SK-N-SH treated with all-trans-retinoic acid at 6 μM for 48 hours (cell line): ENCODE results near the gene C19orf33.

Source experiments
- ATAC-seq: fragments of 200-7000 bp; cut with Tn5 transposase; 3 replicates; pipeline ENCODE4 v1.9.1; 2020; ENCODE audit warnings: mild to moderate bottlenecking, moderate library complexity
- ARNTL ChIP-seq: fragments of 450-650 bp; formaldehyde crosslinking; IDR thresholded peaks from 2 replicates; pipeline ENCODE4 v1.5.0; 2020; ENCODE audit warnings: low read depth, mild to moderate bottlenecking, moderate library complexity, borderline replicate concordance
- BACH2 ChIP-seq: fragments of 250-450 bp; sonication (Bioruptor Pico); IDR thresholded peaks from 2 replicates; pipeline ENCODE4 v1.9.0; 2021; ENCODE audit warnings: mild to moderate bottlenecking, borderline replicate concordance
- CSDC2 ChIP-seq: fragments of 250-450 bp; sonication (Bioruptor Pico); IDR thresholded peaks from 2 replicates; pipeline ENCODE4 v1.5.0; 2020; ENCODE audit warnings: mild to moderate bottlenecking, moderate library complexity
- GLIS3 ChIP-seq: fragments of 250-450 bp; sonication (Bioruptor Pico); IDR thresholded peaks from 2 replicates; pipeline ENCODE4 v1.5.0; 2020; ENCODE audit warnings: mild to moderate bottlenecking, moderate library complexity
- OSR1 ChIP-seq: fragments of 250-450 bp; sonication (Bioruptor Pico); IDR thresholded peaks from 2 replicates; pipeline ENCODE4 v1.8.0; 2022; ENCODE audit warnings: moderate library complexity, mild to moderate bottlenecking, inconsistent platforms
- PPARA ChIP-seq: fragments of 250-450 bp; sonication (Bioruptor Pico); IDR thresholded peaks from 2 replicates; pipeline ENCODE4 v1.5.0; 2020; ENCODE audit warnings: mild to moderate bottlenecking, borderline replicate concordance
- SNAI2 ChIP-seq: fragments of 250-450 bp; sonication (Bioruptor Pico); IDR thresholded peaks from 2 replicates; pipeline ENCODE4 v1.5.0; 2020; ENCODE audit warnings: mild to moderate bottlenecking, moderate library complexity
- TCF4 ChIP-seq: fragments of 250-450 bp; sonication (Bioruptor Pico); IDR thresholded peaks from 2 replicates; pipeline ENCODE4 v1.8.0; 2021; ENCODE audit warnings: mild to moderate bottlenecking, moderate library complexity, borderline replicate concordance
- TOX ChIP-seq: fragments of 250-450 bp; sonication (Bioruptor Pico); IDR thresholded peaks from 2 replicates; pipeline ENCODE4 v1.8.0; 2021; ENCODE audit warnings: mild to moderate bottlenecking, moderate library complexity, borderline replicate concordance
- ZC3H10 ChIP-seq: fragments of 250-450 bp; sonication (Bioruptor Pico); IDR thresholded peaks from 2 replicates; pipeline ENCODE4 v1.5.1; 2021; ENCODE audit warnings: mild to moderate bottlenecking, moderate library complexity
- ZFP3 ChIP-seq: fragments of 250-450 bp; sonication (Bioruptor Pico); IDR thresholded peaks from 2 replicates; pipeline ENCODE4 v1.5.0; 2020; ENCODE audit warnings: mild to moderate bottlenecking, moderate library complexity
- ZFP30 ChIP-seq: fragments of 450-650 bp; formaldehyde crosslinking; IDR thresholded peaks from 2 replicates; pipeline ENCODE4 v1.5.0; 2022; ENCODE audit warnings: mild to moderate bottlenecking, moderate library complexity
- ZNF565 ChIP-seq: fragments of 450-650 bp; formaldehyde crosslinking; conservative IDR thresholded peaks from 2 replicates; pipeline ENCODE4 v1.5.0; 2020; ENCODE audit warnings: low read depth, mild to moderate bottlenecking, moderate library complexity
- ZNF70 ChIP-seq: fragments of 450-650 bp; formaldehyde crosslinking; IDR thresholded peaks from 2 replicates; pipeline ENCODE4 v1.5.0; 2020; ENCODE audit warnings: mild to moderate bottlenecking, moderate library complexity
- ZNF8 ChIP-seq: fragments of 450-650 bp; formaldehyde crosslinking; IDR thresholded peaks from 2 replicates; pipeline ENCODE4 v1.5.0; 2020; ENCODE audit warnings: mild to moderate bottlenecking, moderate library complexity
- TF ChIP-seq, protein P1 (sequence below): fragments of 250-450 bp; sonication (Bioruptor Pico); IDR thresholded peaks from 2 replicates; pipeline ENCODE4 v1.5.0; 2020; ENCODE audit warnings: mild to moderate bottlenecking, moderate library complexity
- TF ChIP-seq, protein P2 (sequence below): fragments of 250-450 bp; sonication (Bioruptor Pico); IDR thresholded peaks from 2 replicates; pipeline ENCODE4 v1.8.0; 2020; ENCODE audit warnings: mild to moderate bottlenecking, moderate library complexity, borderline replicate concordance
- TF ChIP-seq, protein P3 (sequence below): fragments of 250-450 bp; sonication (Bioruptor Pico); IDR thresholded peaks from 2 replicates; pipeline ENCODE4 v1.5.1; 2021; ENCODE audit warnings: mild to moderate bottlenecking, moderate library complexity
- TF ChIP-seq, protein P4 (sequence below): fragments of 250-450 bp; sonication (Bioruptor Pico); IDR thresholded peaks from 2 replicates; pipeline ENCODE4 v1.5.1; 2020; ENCODE audit warnings: low read depth, mild to moderate bottlenecking, moderate library complexity
- TF ChIP-seq, protein P5 (sequence below): fragments of 250-450 bp; sonication (Bioruptor Pico); IDR thresholded peaks from 2 replicates; pipeline ENCODE4 v1.8.0; 2021; ENCODE audit warnings: low read depth, mild to moderate bottlenecking, moderate library complexity, borderline replicate concordance

Gene C19orf33

DNA sequence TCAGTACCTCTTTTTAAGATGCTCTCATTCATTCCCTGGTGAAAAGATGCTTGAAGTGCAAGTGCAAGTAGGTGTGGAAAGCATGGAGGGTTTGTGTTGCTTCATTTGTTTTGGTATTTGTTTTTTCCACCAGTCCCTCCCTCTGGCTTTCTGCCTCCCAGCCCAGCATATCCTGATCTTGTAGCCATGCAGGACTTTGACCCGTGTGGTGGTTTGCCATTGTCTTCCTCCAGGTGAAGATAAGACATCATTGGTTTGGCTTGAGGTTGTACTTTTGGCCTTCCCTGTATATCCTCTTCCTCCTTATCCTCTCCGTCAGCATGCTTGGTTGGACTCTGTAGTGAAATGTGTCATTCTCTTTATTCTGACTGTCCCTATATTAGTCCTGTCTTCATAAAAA is 30.6 kb upstream of the C19orf33 start:
- ATAC-seq: no peak
- TF ChIP-seq OSR1 (CRISPR knock-in tag): no peak
- TF ChIP-seq ARNTL: no peak
- no peak for TF ChIP-seq CSDC2 (CRISPR knock-in tag)
- TF ChIP-seq TOX (CRISPR knock-in tag): no peak
- no peak for TF ChIP-seq SNAI2 (CRISPR knock-in tag)
- no peak for TF ChIP-seq ZNF70 (CRISPR knock-in tag)
- no peak for TF ChIP-seq ZNF565 (CRISPR knock-in tag)
- no peak for TF ChIP-seq ZNF8
- TF ChIP-seq, protein P1, sequence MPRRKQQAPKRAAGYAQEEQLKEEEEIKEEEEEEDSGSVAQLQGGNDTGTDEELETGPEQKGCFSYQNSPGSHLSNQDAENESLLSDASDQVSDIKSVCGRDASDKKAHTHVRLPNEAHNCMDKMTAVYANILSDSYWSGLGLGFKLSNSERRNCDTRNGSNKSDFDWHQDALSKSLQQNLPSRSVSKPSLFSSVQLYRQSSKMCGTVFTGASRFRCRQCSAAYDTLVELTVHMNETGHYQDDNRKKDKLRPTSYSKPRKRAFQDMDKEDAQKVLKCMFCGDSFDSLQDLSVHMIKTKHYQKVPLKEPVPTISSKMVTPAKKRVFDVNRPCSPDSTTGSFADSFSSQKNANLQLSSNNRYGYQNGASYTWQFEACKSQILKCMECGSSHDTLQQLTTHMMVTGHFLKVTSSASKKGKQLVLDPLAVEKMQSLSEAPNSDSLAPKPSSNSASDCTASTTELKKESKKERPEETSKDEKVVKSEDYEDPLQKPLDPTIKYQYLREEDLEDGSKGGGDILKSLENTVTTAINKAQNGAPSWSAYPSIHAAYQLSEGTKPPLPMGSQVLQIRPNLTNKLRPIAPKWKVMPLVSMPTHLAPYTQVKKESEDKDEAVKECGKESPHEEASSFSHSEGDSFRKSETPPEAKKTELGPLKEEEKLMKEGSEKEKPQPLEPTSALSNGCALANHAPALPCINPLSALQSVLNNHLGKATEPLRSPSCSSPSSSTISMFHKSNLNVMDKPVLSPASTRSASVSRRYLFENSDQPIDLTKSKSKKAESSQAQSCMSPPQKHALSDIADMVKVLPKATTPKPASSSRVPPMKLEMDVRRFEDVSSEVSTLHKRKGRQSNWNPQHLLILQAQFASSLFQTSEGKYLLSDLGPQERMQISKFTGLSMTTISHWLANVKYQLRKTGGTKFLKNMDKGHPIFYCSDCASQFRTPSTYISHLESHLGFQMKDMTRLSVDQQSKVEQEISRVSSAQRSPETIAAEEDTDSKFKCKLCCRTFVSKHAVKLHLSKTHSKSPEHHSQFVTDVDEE: no peak
- no peak for TF ChIP-seq ZFP30

DNA sequence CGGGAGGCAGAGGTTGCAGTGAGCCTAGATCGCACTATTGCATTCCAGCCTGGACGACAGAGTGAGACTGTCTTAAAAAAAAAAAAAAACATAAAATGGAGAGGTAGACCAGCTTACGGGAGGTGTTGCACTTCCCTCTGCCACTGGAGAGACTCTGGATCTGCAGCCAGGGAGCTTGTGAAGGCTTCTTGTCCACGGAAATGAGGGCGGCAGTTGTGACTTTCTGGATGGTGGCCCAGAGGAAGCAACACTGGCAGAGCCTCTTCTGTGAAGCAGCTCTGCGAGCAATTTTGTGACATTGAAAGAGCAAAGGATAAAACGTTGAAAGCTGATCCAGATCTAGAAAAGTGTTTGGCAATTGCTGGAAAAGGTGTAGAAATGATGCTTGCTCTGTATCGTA is 29.3 kb upstream of the C19orf33 start:
- TF ChIP-seq PPARA (CRISPR knock-in tag): no peak
- no peak for TF ChIP-seq ZC3H10
- TF ChIP-seq ZNF565 (CRISPR knock-in tag): no peak
- TF ChIP-seq ARNTL: no peak
- no peak for TF ChIP-seq TCF4
- TF ChIP-seq GLIS3 (CRISPR knock-in tag): no peak
- TF ChIP-seq ZNF70 (CRISPR knock-in tag): no peak
- TF ChIP-seq ZNF8: no peak
- no peak for TF ChIP-seq ZFP3
- TF ChIP-seq, protein P2, sequence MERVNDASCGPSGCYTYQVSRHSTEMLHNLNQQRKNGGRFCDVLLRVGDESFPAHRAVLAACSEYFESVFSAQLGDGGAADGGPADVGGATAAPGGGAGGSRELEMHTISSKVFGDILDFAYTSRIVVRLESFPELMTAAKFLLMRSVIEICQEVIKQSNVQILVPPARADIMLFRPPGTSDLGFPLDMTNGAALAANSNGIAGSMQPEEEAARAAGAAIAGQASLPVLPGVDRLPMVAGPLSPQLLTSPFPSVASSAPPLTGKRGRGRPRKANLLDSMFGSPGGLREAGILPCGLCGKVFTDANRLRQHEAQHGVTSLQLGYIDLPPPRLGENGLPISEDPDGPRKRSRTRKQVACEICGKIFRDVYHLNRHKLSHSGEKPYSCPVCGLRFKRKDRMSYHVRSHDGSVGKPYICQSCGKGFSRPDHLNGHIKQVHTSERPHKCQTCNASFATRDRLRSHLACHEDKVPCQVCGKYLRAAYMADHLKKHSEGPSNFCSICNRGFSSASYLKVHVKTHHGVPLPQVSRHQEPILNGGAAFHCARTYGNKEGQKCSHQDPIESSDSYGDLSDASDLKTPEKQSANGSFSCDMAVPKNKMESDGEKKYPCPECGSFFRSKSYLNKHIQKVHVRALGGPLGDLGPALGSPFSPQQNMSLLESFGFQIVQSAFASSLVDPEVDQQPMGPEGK (CRISPR knock-in tag): no peak
- no peak for TF ChIP-seq OSR1 (CRISPR knock-in tag)
- TF ChIP-seq, protein P3, sequence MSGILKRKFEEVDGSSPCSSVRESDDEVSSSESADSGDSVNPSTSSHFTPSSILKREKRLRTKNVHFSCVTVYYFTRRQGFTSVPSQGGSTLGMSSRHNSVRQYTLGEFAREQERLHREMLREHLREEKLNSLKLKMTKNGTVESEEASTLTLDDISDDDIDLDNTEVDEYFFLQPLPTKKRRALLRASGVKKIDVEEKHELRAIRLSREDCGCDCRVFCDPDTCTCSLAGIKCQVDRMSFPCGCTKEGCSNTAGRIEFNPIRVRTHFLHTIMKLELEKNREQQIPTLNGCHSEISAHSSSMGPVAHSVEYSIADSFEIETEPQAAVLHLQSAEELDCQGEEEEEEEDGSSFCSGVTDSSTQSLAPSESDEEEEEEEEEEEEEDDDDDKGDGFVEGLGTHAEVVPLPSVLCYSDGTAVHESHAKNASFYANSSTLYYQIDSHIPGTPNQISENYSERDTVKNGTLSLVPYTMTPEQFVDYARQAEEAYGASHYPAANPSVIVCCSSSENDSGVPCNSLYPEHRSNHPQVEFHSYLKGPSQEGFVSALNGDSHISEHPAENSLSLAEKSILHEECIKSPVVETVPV (CRISPR knock-in tag): no peak
- TF ChIP-seq, protein P4, sequence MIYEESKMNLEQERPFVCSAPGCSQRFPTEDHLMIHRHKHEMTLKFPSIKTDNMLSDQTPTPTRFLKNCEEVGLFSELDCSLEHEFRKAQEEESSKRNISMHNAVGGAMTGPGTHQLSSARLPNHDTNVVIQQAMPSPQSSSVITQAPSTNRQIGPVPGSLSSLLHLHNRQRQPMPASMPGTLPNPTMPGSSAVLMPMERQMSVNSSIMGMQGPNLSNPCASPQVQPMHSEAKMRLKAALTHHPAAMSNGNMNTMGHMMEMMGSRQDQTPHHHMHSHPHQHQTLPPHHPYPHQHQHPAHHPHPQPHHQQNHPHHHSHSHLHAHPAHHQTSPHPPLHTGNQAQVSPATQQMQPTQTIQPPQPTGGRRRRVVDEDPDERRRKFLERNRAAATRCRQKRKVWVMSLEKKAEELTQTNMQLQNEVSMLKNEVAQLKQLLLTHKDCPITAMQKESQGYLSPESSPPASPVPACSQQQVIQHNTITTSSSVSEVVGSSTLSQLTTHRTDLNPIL (CRISPR knock-in tag): no peak
- TF ChIP-seq CSDC2 (CRISPR knock-in tag): no peak
- ATAC-seq: no peak

DNA sequence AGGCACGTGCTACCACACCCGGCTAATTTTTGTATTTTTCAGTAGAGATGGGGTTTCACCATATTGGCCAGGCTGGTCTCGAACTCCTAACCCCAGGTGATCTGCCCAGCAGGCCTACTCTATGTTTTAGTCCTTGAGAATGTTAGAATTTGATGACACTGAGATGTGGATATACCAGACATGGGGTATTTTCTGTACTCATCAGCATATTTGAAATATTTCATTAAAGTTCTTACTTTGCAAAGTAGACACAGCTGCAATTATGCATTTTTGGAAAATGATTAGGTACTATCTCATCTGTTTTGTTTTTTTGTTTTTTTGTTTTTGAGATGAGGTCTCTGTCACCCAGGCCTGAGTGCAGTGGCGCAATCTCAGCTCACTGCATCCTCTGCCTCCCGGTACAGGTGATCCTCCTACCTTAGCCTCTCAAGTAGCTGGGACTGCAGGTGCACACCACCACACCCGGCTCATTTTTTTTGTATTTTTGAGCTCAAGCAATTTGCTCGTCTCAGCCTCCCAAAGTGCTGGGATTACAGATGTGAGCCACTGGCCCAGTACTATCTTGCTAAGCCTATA is 27.0 kb upstream of the C19orf33 start:
- ATAC-seq: no peak
- TF ChIP-seq, protein P1: no peak
- TF ChIP-seq BACH2 (CRISPR knock-in tag): no peak
- no peak for TF ChIP-seq PPARA (CRISPR knock-in tag)
- TF ChIP-seq OSR1 (CRISPR knock-in tag): no peak
- TF ChIP-seq, protein P4 (CRISPR knock-in tag): no peak
- TF ChIP-seq, protein P5, sequence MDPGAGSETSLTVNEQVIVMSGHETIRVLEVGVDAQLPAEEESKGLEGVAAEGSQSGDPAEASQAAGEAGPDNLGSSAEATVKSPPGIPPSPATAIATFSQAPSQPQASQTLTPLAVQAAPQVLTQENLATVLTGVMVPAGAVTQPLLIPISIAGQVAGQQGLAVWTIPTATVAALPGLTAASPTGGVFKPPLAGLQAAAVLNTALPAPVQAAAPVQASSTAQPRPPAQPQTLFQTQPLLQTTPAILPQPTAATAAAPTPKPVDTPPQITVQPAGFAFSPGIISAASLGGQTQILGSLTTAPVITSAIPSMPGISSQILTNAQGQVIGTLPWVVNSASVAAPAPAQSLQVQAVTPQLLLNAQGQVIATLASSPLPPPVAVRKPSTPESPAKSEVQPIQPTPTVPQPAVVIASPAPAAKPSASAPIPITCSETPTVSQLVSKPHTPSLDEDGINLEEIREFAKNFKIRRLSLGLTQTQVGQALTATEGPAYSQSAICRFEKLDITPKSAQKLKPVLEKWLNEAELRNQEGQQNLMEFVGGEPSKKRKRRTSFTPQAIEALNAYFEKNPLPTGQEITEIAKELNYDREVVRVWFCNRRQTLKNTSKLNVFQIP: no peak
- TF ChIP-seq, all 23 proteins: peak for 0
